DOHH2 (cell line): Measurements from ENCODE around the gene SLC22A2.

Source experiments
- EZH2phosphoT487 ChIP-seq: fragments of 200-600 bp; sonication (generic); IDR thresholded peaks from 2 replicates; pipeline ENCODE4 v1.6.1; 2017; ENCODE audit warnings: borderline replicate concordance, mild to moderate bottlenecking, antibody characterized with exemption, low read length, moderate library complexity, mixed read lengths
- TF ChIP-seq, protein P1 (sequence below): fragments of 200-600 bp; sonication (generic); IDR thresholded peaks from one replicate; pipeline ENCODE4 v1.5.1; 2014; ENCODE audit warnings: antibody characterized with exemption, mild to moderate bottlenecking, low read depth, low read length; ENCODE audit not compliant: poor library complexity, severe bottlenecking

DNA sequence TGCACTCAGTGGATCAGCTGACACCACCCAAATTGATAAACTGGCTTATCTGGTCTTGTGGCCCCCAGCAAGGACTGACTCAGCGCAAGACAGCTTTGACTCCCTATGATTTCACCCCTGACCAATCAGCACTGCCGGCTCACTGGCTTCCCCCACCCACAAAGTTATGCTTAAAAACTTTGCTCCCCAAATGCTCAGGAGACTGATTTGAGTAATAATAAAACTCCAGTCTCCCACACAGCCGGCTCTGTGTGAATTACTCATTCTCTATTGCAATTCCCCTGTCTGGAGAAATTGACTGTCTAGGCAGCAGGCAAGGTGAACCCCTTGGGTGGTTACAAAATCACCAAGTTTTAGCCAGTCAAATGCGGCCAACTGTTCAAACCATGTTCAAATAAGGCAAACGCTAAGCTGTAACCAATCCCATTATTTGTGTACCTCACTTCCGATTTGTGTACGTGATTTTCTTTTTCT, 32.5 kb downstream of the SLC22A2 start:
- TF ChIP-seq, protein P1, sequence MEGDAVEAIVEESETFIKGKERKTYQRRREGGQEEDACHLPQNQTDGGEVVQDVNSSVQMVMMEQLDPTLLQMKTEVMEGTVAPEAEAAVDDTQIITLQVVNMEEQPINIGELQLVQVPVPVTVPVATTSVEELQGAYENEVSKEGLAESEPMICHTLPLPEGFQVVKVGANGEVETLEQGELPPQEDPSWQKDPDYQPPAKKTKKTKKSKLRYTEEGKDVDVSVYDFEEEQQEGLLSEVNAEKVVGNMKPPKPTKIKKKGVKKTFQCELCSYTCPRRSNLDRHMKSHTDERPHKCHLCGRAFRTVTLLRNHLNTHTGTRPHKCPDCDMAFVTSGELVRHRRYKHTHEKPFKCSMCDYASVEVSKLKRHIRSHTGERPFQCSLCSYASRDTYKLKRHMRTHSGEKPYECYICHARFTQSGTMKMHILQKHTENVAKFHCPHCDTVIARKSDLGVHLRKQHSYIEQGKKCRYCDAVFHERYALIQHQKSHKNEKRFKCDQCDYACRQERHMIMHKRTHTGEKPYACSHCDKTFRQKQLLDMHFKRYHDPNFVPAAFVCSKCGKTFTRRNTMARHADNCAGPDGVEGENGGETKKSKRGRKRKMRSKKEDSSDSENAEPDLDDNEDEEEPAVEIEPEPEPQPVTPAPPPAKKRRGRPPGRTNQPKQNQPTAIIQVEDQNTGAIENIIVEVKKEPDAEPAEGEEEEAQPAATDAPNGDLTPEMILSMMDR = no peak
- no peak for TF ChIP-seq EZH2phosphoT487
